CD4-positive, alpha-beta memory T cell (primary cell): ENCODE results near the gene CD34. TPM values are rescaled to one million over a fixed set of nuclear protein-coding genes. Genes with fewer than 3 reads are reported as not detected.

ENCODE experiments used
- CTCF ChIA-PET: fragments of 350-600 bp; sonication (Branson Sonifier 250); formaldehyde crosslinking; loops from one replicate; lab custom pipeline; 2021; ENCODE audit warnings: inconsistent platforms; ENCODE audit not compliant: partially characterized antibody; lab: Charles Lee
- POLR2A ChIA-PET: fragments of 350-600 bp; sonication (Branson Sonifier 250); formaldehyde crosslinking; loops from one replicate; lab custom pipeline; 2021; ENCODE audit not compliant: partially characterized antibody; lab: Charles Lee
- DNase-seq, 5 donors: peaks; one replicate each; pipeline versions ENCODE4 v3.0.0 to v3.0.0-alpha.2; 2020 to 2022; ENCODE audit warnings: mixed read lengths in 1 of 5
- H3K27ac ChIP-seq: one replicate; pipeline ENCODE4 v1.7.0; 2013; ENCODE audit warnings: low read depth, low read length
- H3K27me3 ChIP-seq: 2 replicates; pipeline ENCODE4 v1.7.0; 2013; ENCODE audit warnings: mild to moderate bottlenecking, low read length, moderate library complexity; ENCODE audit not compliant: insufficient read depth
- H3K36me3 ChIP-seq: 2 replicates; pipeline ENCODE4 v1.7.0; 2013; ENCODE audit warnings: mild to moderate bottlenecking, low read length, moderate library complexity; ENCODE audit not compliant: insufficient read depth
- H3K4me1 ChIP-seq: 2 replicates; pipeline ENCODE4 v1.7.0; 2013; ENCODE audit warnings: mild to moderate bottlenecking, low read length, moderate library complexity; ENCODE audit not compliant: insufficient read depth
- H3K4me3 ChIP-seq, 2 donors: one replicate each; pipeline ENCODE4 v1.7.0; 2013; ENCODE audit warnings: low read length in 2 of 2, mild to moderate bottlenecking in 1 of 2
- H3K9me3 ChIP-seq, 2 donors: one replicate each; pipeline ENCODE4 v1.7.0; 2013; ENCODE audit warnings: low read length in 2 of 2, control low read depth in 1 of 2; ENCODE audit not compliant: control insufficient read depth in 1 of 2
- H3K27ac Mint-ChIP-seq, 7 donors: one replicate each; pipeline ENCODE4 v1.8.0; 2020 to 2021; ENCODE audit warnings: mixed read lengths in 7 of 7, mild to moderate bottlenecking in 6 of 7, inconsistent platforms in 3 of 7, moderate library complexity in 3 of 7
- H3K27me3 Mint-ChIP-seq, 2 donors: one replicate each; pipeline ENCODE4 v1.8.0; 2020 to 2021; ENCODE audit warnings: mixed read lengths in 2 of 2
- H3K36me3 Mint-ChIP-seq, 2 donors: one replicate each; pipeline ENCODE4 v1.8.0; 2020 to 2021; ENCODE audit warnings: mixed read lengths in 2 of 2, inconsistent platforms in 1 of 2, mild to moderate bottlenecking in 1 of 2
- H3K4me1 Mint-ChIP-seq, 4 donors: one replicate each; pipeline ENCODE4 v1.8.0; 2020 to 2021; ENCODE audit warnings: mixed read lengths in 4 of 4, mild to moderate bottlenecking in 1 of 4
- H3K4me3 Mint-ChIP-seq, 8 donors: one replicate each; pipeline ENCODE4 v1.8.0; 2020 to 2021; ENCODE audit warnings: mixed read lengths in 8 of 8, mild to moderate bottlenecking in 7 of 8, moderate library complexity in 6 of 8, inconsistent platforms in 3 of 8
- H3K9me3 Mint-ChIP-seq, 8 donors: one replicate each; pipeline ENCODE4 v1.8.0; 2020 to 2021; ENCODE audit warnings: mixed read lengths in 8 of 8, mild to moderate bottlenecking in 5 of 8, inconsistent platforms in 3 of 8, moderate library complexity in 1 of 8
- intact Hi-C: fragments of 100-400 bp; cut with micrococcal nuclease; formaldehyde crosslinking; loops from one replicate; pipeline ENCODE4 v1.15.1; 2023
- polyA plus RNA-seq, 2 donors: library from polyadenylated mRNA; unstranded; fragments of 300-500 nt; fragmentation: Illumina TruSeq; gene quantifications; one replicate each; pipeline ENCODE4 v1.2.3, GENCODE V29; 2021
- total RNA-seq, 2 experiments: library from RNA; stranded (reverse); gene quantifications; one replicate each; pipeline ENCODE4 v1.2.3, GENCODE V29; 2021

The CD34 gene
- total and polyA plus RNA-seq, 4 experiments from 2014 or later = 0.03 TPM; not detected in 3

GRCh38 chr1:207954104-207954503 is 43.2 kb upstream of the CD34 start:
- CTCF ChIA-PET = interaction anchor here (1.7 to 2.5 kb wide), 3 partner anchors 10 to 124 kb away, joined by 4 to 22 read pairs (median 6); no protein-coding TSS in a partner anchor

GRCh38 chr1:207952617-207953542 is 42.0 kb upstream of the CD34 start:
- ChIA-PET POLR2A (interaction anchor here (1.3 kb wide), 1 partner anchor 10 kb away, joined by 4 read pairs; no protein-coding TSS in a partner anchor), CTCF (interaction anchor here (1.1 to 2.5 kb wide), 5 partner anchors 10 to 68 kb away, joined by 3 to 22 read pairs (median 6); no protein-coding TSS in a partner anchor)
- Mint-ChIP-seq H3K4me1 (no peaks in the 10 kb centered on the region), H3K9me3 (no peaks in the 10 kb centered on the region), H3K36me3 (no peaks in the 10 kb centered on the region), H3K27ac (no peak overlapping the region), H3K27me3 (peaks cover 17 to 34% of the 10 kb centered on the region in 2 donors), H3K4me3 (no peak overlapping the region)
- no peak for DNase-seq
- Histone ChIP-seq H3K4me1 (no peaks in the 10 kb centered on the region), H3K27ac (no peak overlapping the region), H3K27me3 (peaks cover 8% of the 10 kb centered on the region), H3K36me3 (no peaks in the 10 kb centered on the region), H3K4me3 (no peak overlapping the region), H3K9me3 (no peaks in the 10 kb centered on the region)
- intact Hi-C loops = no loop called here

More at GRCh38 chr1:207954104-207954503, 43.2 kb upstream of the CD34 start:
- POLR2A ChIA-PET = no interaction called here
- Histone ChIP-seq H3K27me3 (peaks cover 9% of the 10 kb centered on the region), H3K4me3 (no peak overlapping the region), H3K9me3 (no peaks in the 10 kb centered on the region), H3K27ac (no peak overlapping the region), H3K4me1 (peaks cover 3% of the 10 kb centered on the region), H3K36me3 (no peaks in the 10 kb centered on the region)
- DNase-seq = no peak
- no peak overlapping the region for H3K4me3 Mint-ChIP-seq
- no peak overlapping the region for H3K27ac Mint-ChIP-seq
- no peaks in the 10 kb centered on the region for H3K9me3 Mint-ChIP-seq
- H3K4me1 Mint-ChIP-seq = no peaks in the 10 kb centered on the region
- peaks cover 23 to 38% of the 10 kb centered on the region in 2 donors for H3K27me3 Mint-ChIP-seq
- intact Hi-C loops = no loop called here
- no peaks in the 10 kb centered on the region for H3K36me3 Mint-ChIP-seq

GRCh38 chr1:207951652-207952051 is 40.7 kb upstream of the CD34 start:
- H3K27me3 ChIP-seq = no peaks in the 10 kb centered on the region
- Mint-ChIP-seq H3K4me1 (no peaks in the 10 kb centered on the region), H3K27ac (no peak overlapping the region), H3K27me3 (peaks cover 14 to 28% of the 10 kb centered on the region in 2 donors), H3K36me3 (no peaks in the 10 kb centered on the region), H3K9me3 (no peaks in the 10 kb centered on the region), H3K4me3 (no peak overlapping the region)
- no peaks in the 10 kb centered on the region for H3K36me3 ChIP-seq
- H3K4me1 ChIP-seq = no peaks in the 10 kb centered on the region
- intact Hi-C loops = no loop called here
- ChIA-PET POLR2A (interaction anchor here (1.3 kb wide), 1 partner anchor 12 kb away, joined by 4 read pairs; no protein-coding TSS in a partner anchor), CTCF (interaction anchor here (1.1 to 2.1 kb wide), 3 partner anchors 11 to 67 kb away, joined by 3 to 12 read pairs (median 6); no protein-coding TSS in a partner anchor)
- H3K4me3 ChIP-seq = no peak overlapping the region
- no peaks in the 10 kb centered on the region for H3K9me3 ChIP-seq
- H3K27ac ChIP-seq = no peak overlapping the region
- DNase-seq = no peak

GRCh38 chr1:207950750-207951149 is 39.8 kb upstream of the CD34 start:
- H3K27me3 Mint-ChIP-seq = peaks cover 10 to 23% of the 10 kb centered on the region in 2 donors
- POLR2A ChIA-PET = no interaction called here
- H3K4me1 Mint-ChIP-seq = no peaks in the 10 kb centered on the region
- intact Hi-C loops = no loop called here
- H3K27ac Mint-ChIP-seq = no peak overlapping the region
- no peaks in the 10 kb centered on the region for H3K9me3 Mint-ChIP-seq
- H3K36me3 ChIP-seq = no peaks in the 10 kb centered on the region
- DNase-seq = no peak
- H3K27me3 ChIP-seq = no peaks in the 10 kb centered on the region
- no peaks in the 10 kb centered on the region for H3K4me1 ChIP-seq
- H3K36me3 Mint-ChIP-seq = no peaks in the 10 kb centered on the region
- no peak overlapping the region for H3K27ac ChIP-seq
- CTCF ChIA-PET = interaction anchor here (1.8 to 2.1 kb wide), 2 partner anchors 12 to 45 kb away, joined by 3 to 12 read pairs; no protein-coding TSS in a partner anchor
- H3K4me3 ChIP-seq = no peak overlapping the region
- H3K9me3 ChIP-seq = no peaks in the 10 kb centered on the region
- no peak overlapping the region for H3K4me3 Mint-ChIP-seq

- Mint-ChIP-seq H3K27ac (no peak overlapping the region), H3K27me3 (peaks cover 10 to 13% of the 10 kb centered on the region in 2 donors), H3K4me3 (no peak overlapping the region), H3K36me3 (no peaks in the 10 kb centered on the region), H3K9me3 (no peaks in the 10 kb centered on the region), H3K4me1 (no peaks in the 10 kb centered on the region)
- Histone ChIP-seq H3K9me3 (no peaks in the 10 kb centered on the region), H3K4me1 (no peaks in the 10 kb centered on the region), H3K4me3 (no peak overlapping the region), H3K27me3 (no peaks in the 10 kb centered on the region), H3K36me3 (no peaks in the 10 kb centered on the region), H3K27ac (no peak overlapping the region)
- POLR2A ChIA-PET = no interaction called here
- CTCF ChIA-PET = no interaction called here
- no peak for DNase-seq
- intact Hi-C loops = no loop called here
Observed at GRCh38 chr1:207949571-207950195, 38.8 kb upstream of the CD34 start.

GRCh38 chr1:207948536-207949250 is 37.8 kb upstream of the CD34 start:
- no peak for DNase-seq
- Histone ChIP-seq H3K27ac (no peak overlapping the region), H3K36me3 (no peaks in the 10 kb centered on the region), H3K4me1 (no peaks in the 10 kb centered on the region), H3K27me3 (no peaks in the 10 kb centered on the region), H3K4me3 (no peak overlapping the region), H3K9me3 (no peaks in the 10 kb centered on the region)
- Mint-ChIP-seq H3K4me1 (no peaks in the 10 kb centered on the region), H3K4me3 (no peak overlapping the region), H3K27ac (no peak overlapping the region), H3K27me3 (peaks cover 8 to 9% of the 10 kb centered on the region in 2 donors), H3K36me3 (no peaks in the 10 kb centered on the region), H3K9me3 (no peaks in the 10 kb centered on the region)
- POLR2A ChIA-PET = no interaction called here
- intact Hi-C loops = no loop called here
- CTCF ChIA-PET = interaction anchor here (1.5 kb wide), 1 partner anchor 14 kb away, joined by 3 read pairs; no protein-coding TSS in a partner anchor
